GM12878 (cell line): ENCODE data around the gene CENPC. TPM values are rescaled to one million over a fixed set of nuclear protein-coding genes. Genes with fewer than 3 reads are reported as not detected.

ENCODE experiments used
- BRCA1 ChIP-seq: IDR thresholded peaks from 2 replicates; pipeline ENCODE4 v1.6.1; 2011; ENCODE audit warnings: low read depth, low read length, improper control_type of control experiment
- CREM ChIP-seq: IDR thresholded peaks from 2 replicates; pipeline ENCODE4 v1.6.1; 2014; ENCODE audit warnings: antibody characterized with exemption, low read depth
- FOS ChIP-seq: IDR thresholded peaks from 3 replicates; pipeline ENCODE4 v1.6.1; 2011; ENCODE audit warnings: borderline replicate concordance; ENCODE audit not compliant: insufficient read length; ENCODE audit errors: extremely low read depth
- GATAD2B ChIP-seq: fragments of 450-650 bp; conservative IDR thresholded peaks from 2 replicates; pipeline ENCODE4 v1.6.1; 2017; ENCODE audit warnings: low read depth, mild to moderate bottlenecking, moderate library complexity
- MEF2B ChIP-seq: fragments of 450-650 bp; IDR thresholded peaks from 2 replicates; pipeline ENCODE4 v1.6.1; 2018; ENCODE audit warnings: mild to moderate bottlenecking, moderate library complexity; ENCODE audit not compliant: partially characterized antibody, poor library complexity, severe bottlenecking
- MTA2 ChIP-seq: fragments of 450-650 bp; IDR thresholded peaks from 2 replicates; pipeline ENCODE4 v1.6.1; 2016; ENCODE audit warnings: low read depth, mild to moderate bottlenecking, moderate library complexity
- MTA3 ChIP-seq: IDR thresholded peaks from 2 replicates; pipeline ENCODE4 v1.6.1; 2012; ENCODE audit warnings: low read length, inconsistent platforms, borderline replicate concordance
- NFIC ChIP-seq: IDR thresholded peaks from 2 replicates; pipeline ENCODE4 v1.6.1; 2012; ENCODE audit warnings: low read depth, mild to moderate bottlenecking, inconsistent platforms, low read length, moderate library complexity
- NFYA ChIP-seq: IDR thresholded peaks from 2 replicates; pipeline ENCODE4 v1.6.1; 2011; ENCODE audit warnings: low read depth, mild to moderate bottlenecking, low read length, improper control_type of control experiment, borderline replicate concordance
- NR2C1 ChIP-seq: fragments of 450-650 bp; IDR thresholded peaks from 2 replicates; pipeline ENCODE4 v1.6.1; 2017; ENCODE audit warnings: antibody characterized with exemption, mild to moderate bottlenecking, moderate library complexity
- POLR2AphosphoS2 ChIP-seq: IDR thresholded peaks from 2 replicates; pipeline ENCODE4 v1.6.1; 2011; ENCODE audit warnings: low read depth, mild to moderate bottlenecking, low read length, improper control_type of control experiment, moderate library complexity
- SPI1 ChIP-seq: IDR thresholded peaks from 2 replicates; pipeline ENCODE4 v1.6.1; 2011; ENCODE audit warnings: low read depth, mild to moderate bottlenecking, low read length, moderate library complexity, borderline replicate concordance; ENCODE audit not compliant: insufficient read depth
- TCF3 ChIP-seq: IDR thresholded peaks from 2 replicates; pipeline ENCODE4 v1.6.1; 2012; ENCODE audit warnings: low read depth, mild to moderate bottlenecking, low read length, borderline replicate concordance; ENCODE audit not compliant: insufficient read depth
- YBX1 ChIP-seq: fragments of 450-650 bp; IDR thresholded peaks from 2 replicates; pipeline ENCODE4 v1.6.1; 2016; ENCODE audit warnings: antibody characterized with exemption
- YY1 ChIP-seq: IDR thresholded peaks from 2 replicates; pipeline ENCODE4 v1.6.1; 2011; ENCODE audit warnings: low read depth, mild to moderate bottlenecking, low read length
- ZNF274 ChIP-seq: IDR thresholded peaks from one replicate; pipeline ENCODE4 v1.8.0; 2011; ENCODE audit not compliant: insufficient read length, insufficient read depth
- polyA plus RNA-seq, 11 experiments: library from polyadenylated mRNA; depleted of rRNA in 4 of 11; unstranded in 6 of 11; stranded (reverse) in 5 of 11; fragments of >200 nt; fragmentation: Nextera tagmentation in 4 of 11; fragmentation: Illumina TruSeq in 1 of 11; extraction: Ambion mirVana in 4 of 11; extraction: Trizol in 1 of 11; gene quantifications; 1 replicate in 1 of 11; 2 replicates in 10 of 11; pipeline versions ENCODE4 v1.2.1 to v1.2.3, GENCODE V29; 2011 to 2016; ENCODE audit warnings: inconsistent platforms in 2 of 11, missing spikeins in 2 of 11, low read depth in 1 of 11
- total RNA-seq, 4 experiments: library from RNA; depleted of rRNA in 3 of 4; stranded (reverse); fragments of >200 nt in 3 of 4; fragmentation: Illumina TruSeq in 1 of 4; extraction: Trizol in 1 of 4; gene quantifications; 2 replicates each; pipeline versions ENCODE4 v1.2.1 to v1.2.3, GENCODE V29; 2013 to 2021
- TF ChIP-seq, protein P1 (sequence below): IDR thresholded peaks from 2 replicates; pipeline ENCODE4 v1.6.1; 2012; ENCODE audit warnings: improper control_type of control experiment, low read depth, low read length; ENCODE audit not compliant: insufficient replicate concordance
- TF ChIP-seq, protein P2 (sequence below): fragments of 450-650 bp; IDR thresholded peaks from 2 replicates; pipeline ENCODE4 v1.6.1; 2016; ENCODE audit warnings: mild to moderate bottlenecking
- TF ChIP-seq, protein P3 (sequence below): fragments of 450-650 bp; IDR thresholded peaks from 2 replicates; pipeline ENCODE4 v1.6.1; 2014; ENCODE audit warnings: mild to moderate bottlenecking

The CENPC gene
- total and polyA plus RNA-seq, 10 of the 15 experiments (the other 5 are each of a cell fraction or from before 2014, with no cell fraction given) = 13.1 to 34.9 (median 20.3) TPM

DNA sequence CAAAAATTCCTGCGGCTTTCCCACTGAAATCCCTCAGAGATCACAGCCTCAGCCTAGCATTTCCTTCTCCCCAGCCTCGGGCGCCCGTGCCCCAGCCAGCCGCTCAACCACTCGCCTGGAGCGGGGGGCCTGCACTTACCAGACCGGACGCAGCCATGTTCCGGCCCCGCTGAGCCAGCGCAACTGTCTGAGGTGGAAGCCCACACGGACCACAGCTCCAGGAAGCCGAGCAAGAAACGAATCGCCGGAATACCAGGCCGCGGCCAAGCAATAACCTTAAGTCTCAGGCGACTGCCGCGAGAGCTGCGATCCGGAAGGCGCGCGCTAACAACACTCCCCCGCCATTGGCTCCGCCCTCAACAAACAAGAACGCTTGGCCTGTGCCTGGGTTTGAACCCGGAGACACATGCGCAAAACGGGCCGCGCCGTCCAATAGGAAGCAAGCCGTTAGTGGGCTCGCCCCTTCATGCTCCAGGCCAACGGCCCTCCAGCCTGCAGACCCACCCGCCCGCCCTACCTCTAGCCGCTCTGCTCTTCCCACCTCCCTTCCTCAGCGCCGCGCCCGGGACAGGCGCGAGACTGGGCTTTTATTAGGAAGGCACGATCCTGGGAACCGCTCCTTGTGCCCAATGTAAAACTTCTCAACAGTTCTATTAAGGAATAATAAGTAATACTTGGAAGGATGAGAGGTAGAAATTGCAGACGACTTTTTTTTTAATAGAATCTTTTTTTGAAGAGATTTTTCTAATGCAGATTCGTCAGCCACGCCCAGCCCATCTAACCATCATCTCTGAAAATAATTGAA is at the start of gene CENPC (continued):
- TF ChIP-seq NR2C1 (no peak; the same call in 1 of the 2 replicates), YBX1 (no peak), MTA3 (no peak; the same call in 1 of the 2 replicates), MTA2 (no peak), FOS (no peak), MEF2B (no peak), YY1 (peak; percentile 89), NFYA (no peak), CREM (no peak), BRCA1 (peak; percentile 79), GATAD2B (peak; percentile 61), SPI1 (no peak), POLR2AphosphoS2 (0 out of 2 replicates have a peak, but pooled peaks have one; percentile 70), ZNF274 (no peak), TCF3 (peak; percentile 64; the same call in 1 of the 2 replicates), NFIC (no peak)
- TF ChIP-seq, protein P1, sequence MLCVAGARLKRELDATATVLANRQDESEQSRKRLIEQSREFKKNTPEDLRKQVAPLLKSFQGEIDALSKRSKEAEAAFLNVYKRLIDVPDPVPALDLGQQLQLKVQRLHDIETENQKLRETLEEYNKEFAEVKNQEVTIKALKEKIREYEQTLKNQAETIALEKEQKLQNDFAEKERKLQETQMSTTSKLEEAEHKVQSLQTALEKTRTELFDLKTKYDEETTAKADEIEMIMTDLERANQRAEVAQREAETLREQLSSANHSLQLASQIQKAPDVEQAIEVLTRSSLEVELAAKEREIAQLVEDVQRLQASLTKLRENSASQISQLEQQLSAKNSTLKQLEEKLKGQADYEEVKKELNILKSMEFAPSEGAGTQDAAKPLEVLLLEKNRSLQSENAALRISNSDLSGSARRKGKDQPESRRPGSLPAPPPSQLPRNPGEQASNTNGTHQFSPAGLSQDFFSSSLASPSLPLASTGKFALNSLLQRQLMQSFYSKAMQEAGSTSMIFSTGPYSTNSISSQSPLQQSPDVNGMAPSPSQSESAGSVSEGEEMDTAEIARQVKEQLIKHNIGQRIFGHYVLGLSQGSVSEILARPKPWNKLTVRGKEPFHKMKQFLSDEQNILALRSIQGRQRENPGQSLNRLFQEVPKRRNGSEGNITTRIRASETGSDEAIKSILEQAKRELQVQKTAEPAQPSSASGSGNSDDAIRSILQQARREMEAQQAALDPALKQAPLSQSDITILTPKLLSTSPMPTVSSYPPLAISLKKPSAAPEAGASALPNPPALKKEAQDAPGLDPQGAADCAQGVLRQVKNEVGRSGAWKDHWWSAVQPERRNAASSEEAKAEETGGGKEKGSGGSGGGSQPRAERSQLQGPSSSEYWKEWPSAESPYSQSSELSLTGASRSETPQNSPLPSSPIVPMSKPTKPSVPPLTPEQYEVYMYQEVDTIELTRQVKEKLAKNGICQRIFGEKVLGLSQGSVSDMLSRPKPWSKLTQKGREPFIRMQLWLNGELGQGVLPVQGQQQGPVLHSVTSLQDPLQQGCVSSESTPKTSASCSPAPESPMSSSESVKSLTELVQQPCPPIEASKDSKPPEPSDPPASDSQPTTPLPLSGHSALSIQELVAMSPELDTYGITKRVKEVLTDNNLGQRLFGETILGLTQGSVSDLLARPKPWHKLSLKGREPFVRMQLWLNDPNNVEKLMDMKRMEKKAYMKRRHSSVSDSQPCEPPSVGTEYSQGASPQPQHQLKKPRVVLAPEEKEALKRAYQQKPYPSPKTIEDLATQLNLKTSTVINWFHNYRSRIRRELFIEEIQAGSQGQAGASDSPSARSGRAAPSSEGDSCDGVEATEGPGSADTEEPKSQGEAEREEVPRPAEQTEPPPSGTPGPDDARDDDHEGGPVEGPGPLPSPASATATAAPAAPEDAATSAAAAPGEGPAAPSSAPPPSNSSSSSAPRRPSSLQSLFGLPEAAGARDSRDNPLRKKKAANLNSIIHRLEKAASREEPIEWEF = no peak
- TF ChIP-seq, protein P2, sequence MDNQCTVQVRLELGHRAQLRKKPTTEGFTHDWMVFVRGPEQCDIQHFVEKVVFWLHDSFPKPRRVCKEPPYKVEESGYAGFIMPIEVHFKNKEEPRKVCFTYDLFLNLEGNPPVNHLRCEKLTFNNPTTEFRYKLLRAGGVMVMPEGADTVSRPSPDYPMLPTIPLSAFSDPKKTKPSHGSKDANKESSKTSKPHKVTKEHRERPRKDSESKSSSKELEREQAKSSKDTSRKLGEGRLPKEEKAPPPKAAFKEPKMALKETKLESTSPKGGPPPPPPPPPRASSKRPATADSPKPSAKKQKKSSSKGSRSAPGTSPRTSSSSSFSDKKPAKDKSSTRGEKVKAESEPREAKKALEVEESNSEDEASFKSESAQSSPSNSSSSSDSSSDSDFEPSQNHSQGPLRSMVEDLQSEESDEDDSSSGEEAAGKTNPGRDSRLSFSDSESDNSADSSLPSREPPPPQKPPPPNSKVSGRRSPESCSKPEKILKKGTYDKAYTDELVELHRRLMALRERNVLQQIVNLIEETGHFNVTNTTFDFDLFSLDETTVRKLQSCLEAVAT = peak; percentile 74; the same call in 1 of the 2 replicates
- TF ChIP-seq, protein P3, sequence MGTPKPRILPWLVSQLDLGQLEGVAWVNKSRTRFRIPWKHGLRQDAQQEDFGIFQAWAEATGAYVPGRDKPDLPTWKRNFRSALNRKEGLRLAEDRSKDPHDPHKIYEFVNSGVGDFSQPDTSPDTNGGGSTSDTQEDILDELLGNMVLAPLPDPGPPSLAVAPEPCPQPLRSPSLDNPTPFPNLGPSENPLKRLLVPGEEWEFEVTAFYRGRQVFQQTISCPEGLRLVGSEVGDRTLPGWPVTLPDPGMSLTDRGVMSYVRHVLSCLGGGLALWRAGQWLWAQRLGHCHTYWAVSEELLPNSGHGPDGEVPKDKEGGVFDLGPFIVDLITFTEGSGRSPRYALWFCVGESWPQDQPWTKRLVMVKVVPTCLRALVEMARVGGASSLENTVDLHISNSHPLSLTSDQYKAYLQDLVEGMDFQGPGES = no peak
